ENCODE measurements around the gene ADAMTS5.

Gene ADAMTS5

DNA sequence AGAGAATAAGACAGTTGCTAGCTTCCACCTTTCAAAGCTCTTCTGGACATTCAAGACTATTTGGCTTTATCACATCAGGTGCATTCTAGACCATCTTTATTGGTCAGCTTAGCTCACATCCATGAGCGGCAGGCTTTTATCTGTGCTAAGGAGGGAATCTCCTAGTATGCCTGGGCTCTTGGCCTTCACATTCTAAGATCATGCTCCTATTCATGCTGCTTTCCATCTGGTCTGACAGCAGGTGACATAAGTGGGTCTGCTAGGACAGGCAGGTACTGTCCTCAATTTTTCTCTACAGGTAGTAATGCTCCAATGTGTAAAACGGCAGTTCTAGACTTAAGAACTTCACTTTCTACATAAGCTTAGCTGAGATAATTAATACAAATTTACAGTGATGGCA lies 82.5 kb downstream of the ADAMTS5 start:
- no peak overlapping the region for H3K27ac ChIP-seq (ENCODE audit: low read length)
- H3K4me1 ChIP-seq (ENCODE audit: low read length), result no peaks in the 10 kb centered on the region
- H3K79me2 ChIP-seq (ENCODE audit: low read length), result no peaks in the 10 kb centered on the region

GRCh38 chr21:26883768-26884167 lies 83.1 kb downstream of the ADAMTS5 start:
- no peaks in the 10 kb centered on the region for H3K27me3 ChIP-seq (replicated peaks; ENCODE audit: insufficient read depth, low read length)
- H3F3A ChIP-seq (ENCODE audit: insufficient read depth, low read length), result no peaks in the 10 kb centered on the region
- H3K9me2 ChIP-seq (replicated peaks; ENCODE audit: insufficient read depth, low read length), result no peaks in the 10 kb centered on the region
- no peak overlapping the region for H3K4me2 ChIP-seq (ENCODE audit: low read depth, low read length)
- no peak overlapping the region for H3K27ac ChIP-seq (ENCODE audit: low read length)
- DNase-seq, result no peak
- no peaks in the 10 kb centered on the region for H4K20me1 ChIP-seq (ENCODE audit: insufficient read depth, low read length)
- H3K4me1 ChIP-seq (ENCODE audit: low read length), result no peaks in the 10 kb centered on the region
- H3K36me3 ChIP-seq (replicated peaks; ENCODE audit: insufficient read depth, low read length), result no peaks in the 10 kb centered on the region
- H3K9me3 ChIP-seq (replicated peaks; ENCODE audit: insufficient read depth, low read length), result no peaks in the 10 kb centered on the region
- H2AFZ ChIP-seq (ENCODE audit: low read length), result no peak overlapping the region
- TF ChIP-seq EZH2 (optimal IDR thresholded peaks at IDR 0.05; ENCODE audit: low read depth, low read length), result no peak
- no peak overlapping the region for H3K4me3 ChIP-seq (ENCODE audit: low read length)
- H3K79me2 ChIP-seq (ENCODE audit: low read length), result no peaks in the 10 kb centered on the region
- H3K9ac ChIP-seq (ENCODE audit: low read length), result no peak overlapping the region

More for the DNA sequence above, 82.5 kb downstream of the ADAMTS5 start:
- Histone ChIP-seq H3K27me3 (replicated peaks; ENCODE audit: insufficient read depth, low read length) (no peaks in the 10 kb centered on the region), H3K36me3 (replicated peaks; ENCODE audit: insufficient read depth, low read length) (no peaks in the 10 kb centered on the region), H3F3A (ENCODE audit: insufficient read depth, low read length) (no peaks in the 10 kb centered on the region), H3K9me2 (replicated peaks; ENCODE audit: insufficient read depth, low read length) (no peaks in the 10 kb centered on the region), H3K4me2 (ENCODE audit: low read depth, low read length) (no peak overlapping the region), H3K9ac (ENCODE audit: low read length) (no peak overlapping the region), H3K9me3 (replicated peaks; ENCODE audit: insufficient read depth, low read length) (no peaks in the 10 kb centered on the region), H4K20me1 (ENCODE audit: insufficient read depth, low read length) (no peaks in the 10 kb centered on the region), H2AFZ (ENCODE audit: low read length) (no peak overlapping the region), H3K4me3 (ENCODE audit: low read length) (no peak overlapping the region)
- TF ChIP-seq CTCF (IDR thresholded peaks at IDR 0.05; ENCODE audit: low read length), result no peak
- TF ChIP-seq EZH2 (optimal IDR thresholded peaks at IDR 0.05; ENCODE audit: low read depth, low read length), result no peak
- no peak for TF ChIP-seq EZH2phosphoT487 (IDR thresholded peaks at IDR 0.05; ENCODE audit: low read length)
- DNase-seq, result no peak

GRCh38 chr21:26881504-26882228 lies 85.2 kb downstream of the ADAMTS5 start:
- DNase-seq, result no peak
- H3K4me3 ChIP-seq (ENCODE audit: low read length), result no peak overlapping the region
- H3K27me3 ChIP-seq (replicated peaks; ENCODE audit: insufficient read depth, low read length), result no peaks in the 10 kb centered on the region
- no peaks in the 10 kb centered on the region for H3K36me3 ChIP-seq (replicated peaks; ENCODE audit: insufficient read depth, low read length)
- no peak overlapping the region for H3K27ac ChIP-seq (ENCODE audit: low read length)
- no peaks in the 10 kb centered on the region for H3K4me1 ChIP-seq (ENCODE audit: low read length)
- H3K9me3 ChIP-seq (replicated peaks; ENCODE audit: insufficient read depth, low read length), result no peaks in the 10 kb centered on the region
- H3F3A ChIP-seq (ENCODE audit: insufficient read depth, low read length), result no peaks in the 10 kb centered on the region
- no peak overlapping the region for H2AFZ ChIP-seq (ENCODE audit: low read length)
- H4K20me1 ChIP-seq (ENCODE audit: insufficient read depth, low read length), result no peaks in the 10 kb centered on the region
- no peaks in the 10 kb centered on the region for H3K79me2 ChIP-seq (ENCODE audit: low read length)
- no peak for TF ChIP-seq EZH2 (optimal IDR thresholded peaks at IDR 0.05; ENCODE audit: low read depth, low read length)
- 0 out of 2 replicates have a peak, but pooled peaks have one; percentile 21 for TF ChIP-seq CTCF (IDR thresholded peaks at IDR 0.05; ENCODE audit: low read length)
- no peak for TF ChIP-seq EZH2phosphoT487 (IDR thresholded peaks at IDR 0.05; ENCODE audit: low read length)
- H3K9me2 ChIP-seq (replicated peaks; ENCODE audit: insufficient read depth, low read length), result no peaks in the 10 kb centered on the region
- H3K9ac ChIP-seq (ENCODE audit: low read length), result no peak overlapping the region
- H3K4me2 ChIP-seq (ENCODE audit: low read depth, low read length), result no peak overlapping the region

- H2AFZ ChIP-seq (ENCODE audit: low read length), result no peak overlapping the region
- H3K27ac ChIP-seq (ENCODE audit: low read length), result no peak overlapping the region
- TF ChIP-seq CTCF (IDR thresholded peaks at IDR 0.05; ENCODE audit: low read length), result no peak
- TF ChIP-seq EZH2phosphoT487 (IDR thresholded peaks at IDR 0.05; ENCODE audit: low read length), result no peak
- TF ChIP-seq EZH2 (optimal IDR thresholded peaks at IDR 0.05; ENCODE audit: low read depth, low read length), result no peak
- H3K9me2 ChIP-seq (replicated peaks; ENCODE audit: insufficient read depth, low read length), result no peaks in the 10 kb centered on the region
- no peaks in the 10 kb centered on the region for H3K4me1 ChIP-seq (ENCODE audit: low read length)
- no peaks in the 10 kb centered on the region for H3K36me3 ChIP-seq (replicated peaks; ENCODE audit: insufficient read depth, low read length)
- H3K4me2 ChIP-seq (ENCODE audit: low read depth, low read length), result no peak overlapping the region
- H3K9me3 ChIP-seq (replicated peaks; ENCODE audit: insufficient read depth, low read length), result no peaks in the 10 kb centered on the region
- H3K9ac ChIP-seq (ENCODE audit: low read length), result no peak overlapping the region
- H3K79me2 ChIP-seq (ENCODE audit: low read length), result no peaks in the 10 kb centered on the region
- DNase-seq, result no peak
- no peak overlapping the region for H3K4me3 ChIP-seq (ENCODE audit: low read length)
- H4K20me1 ChIP-seq (ENCODE audit: insufficient read depth, low read length), result no peaks in the 10 kb centered on the region
- H3F3A ChIP-seq (ENCODE audit: insufficient read depth, low read length), result no peaks in the 10 kb centered on the region
- no peaks in the 10 kb centered on the region for H3K27me3 ChIP-seq (replicated peaks; ENCODE audit: insufficient read depth, low read length)
Observed at GRCh38 chr21:26877018-26877417, 89.9 kb downstream of the ADAMTS5 start.
